Upper lobe of right lung (tissue), 1 donor: ENCODE data around the gene COL6A6. TPM values are rescaled to one million over a fixed set of nuclear protein-coding genes. Genes with fewer than 3 reads are reported as not detected.
"Not testable (repeated sequence)": the region's sequence is repeated elsewhere in the genome, so short reads cannot be mapped to it uniquely, and the experiment has no call there.

Source experiments
- ATAC-seq: fragments of 200-7000 bp; cut with Tn5 transposase; one replicate; pipeline ENCODE4 v1.9.1; 2020; ENCODE audit warnings: mild to moderate bottlenecking, moderate library complexity
- DNase-seq: peaks from one replicate; pipeline ENCODE4 v3.0.0-alpha.2; 2020
- H3K27ac ChIP-seq: fragments of 200-600 bp; one replicate; pipeline ENCODE4 v1.8.0; 2022
- H3K27me3 ChIP-seq: fragments of 200-600 bp; one replicate; pipeline ENCODE4 v1.8.0; 2022; ENCODE audit warnings: mild to moderate bottlenecking
- H3K36me3 ChIP-seq: fragments of 200-600 bp; one replicate; pipeline ENCODE4 v1.8.0; 2022
- H3K4me1 ChIP-seq: fragments of 200-600 bp; one replicate; pipeline ENCODE4 v1.8.0; 2022
- H3K4me3 ChIP-seq: fragments of 200-600 bp; one replicate; pipeline ENCODE4 v1.8.0; 2022; ENCODE audit warnings: mild to moderate bottlenecking
- H3K9me3 ChIP-seq: fragments of 200-600 bp; one replicate; pipeline ENCODE4 v1.8.0; 2022
- CTCF ChIP-seq: fragments of 200-600 bp; IDR thresholded peaks from one replicate; pipeline ENCODE4 v1.8.0; 2022; ENCODE audit warnings: antibody characterized with exemption
- intact Hi-C: fragments of 100-400 bp; cut with DNase I; formaldehyde crosslinking; loops from one replicate; pipeline ENCODE4 v1.11.0; 2022
- total RNA-seq: library from RNA; stranded (reverse); fragmentation: NEBNext Ultra II Directional; extraction: Animal tissue kit (Norgen Biotek cat#: 25700); gene quantifications from one replicate; pipeline ENCODE4 v1.2.1, GENCODE V29; 2021
- donor health status: DM: no; HTN: yes; CAD: no; lungs with severe emphysema.

COL6A6 gene
- total RNA-seq, 1 donor from 2014 or later = 34.8 TPM

- no peak for TF ChIP-seq CTCF
- no peak for ATAC-seq
- Histone ChIP-seq H3K36me3 (no peaks in the 10 kb centered on the region), H3K27ac (no peak overlapping the region), H3K4me3 (no peak overlapping the region), H3K9me3 (no peaks in the 10 kb centered on the region), H3K27me3 (no peaks in the 10 kb centered on the region), H3K4me1 (no peaks in the 10 kb centered on the region)
- no peak for DNase-seq
- intact Hi-C loops = no loop called here
Measured at GRCh38 chr3:130537673-130538304, 20.8 kb downstream of the COL6A6 start.

DNA sequence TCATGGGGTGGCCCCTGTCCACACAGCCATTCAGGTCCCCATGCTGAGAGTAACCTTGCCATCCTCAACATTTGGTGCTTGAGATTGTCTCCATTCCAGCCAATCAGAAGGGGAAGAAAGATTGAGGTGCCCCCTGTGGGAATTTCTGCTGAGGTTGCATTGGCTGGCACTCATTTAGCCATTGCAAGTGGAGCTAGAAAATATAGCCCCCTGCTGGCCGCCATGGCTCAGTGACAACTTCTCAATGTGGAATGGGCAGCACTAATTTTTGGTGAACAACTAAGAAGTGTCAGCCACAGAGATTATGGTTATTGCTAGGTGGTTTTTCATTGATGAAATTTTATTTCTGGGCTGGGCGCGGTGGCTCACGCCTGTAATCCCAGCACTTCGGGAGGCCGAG is 22.0 kb downstream of the COL6A6 start:
- ATAC-seq = peak; percentile 67

GRCh38 chr3:130543322-130543721 is 26.3 kb downstream of the COL6A6 start:
- no peak for ATAC-seq
- TF ChIP-seq CTCF = no peak

More for the DNA sequence above, 22.0 kb downstream of the COL6A6 start:
- H3K36me3 ChIP-seq = peaks cover 7% of the 10 kb centered on the region
- H3K4me3 ChIP-seq = no peak overlapping the region
- peak; percentile 67 for DNase-seq
- H3K27ac ChIP-seq = no peak overlapping the region
- intact Hi-C loops = no loop called here
- no peaks in the 10 kb centered on the region for H3K4me1 ChIP-seq
- no peaks in the 10 kb centered on the region for H3K9me3 ChIP-seq
- H3K27me3 ChIP-seq = no peaks in the 10 kb centered on the region
- TF ChIP-seq CTCF = peak; percentile 53

DNA sequence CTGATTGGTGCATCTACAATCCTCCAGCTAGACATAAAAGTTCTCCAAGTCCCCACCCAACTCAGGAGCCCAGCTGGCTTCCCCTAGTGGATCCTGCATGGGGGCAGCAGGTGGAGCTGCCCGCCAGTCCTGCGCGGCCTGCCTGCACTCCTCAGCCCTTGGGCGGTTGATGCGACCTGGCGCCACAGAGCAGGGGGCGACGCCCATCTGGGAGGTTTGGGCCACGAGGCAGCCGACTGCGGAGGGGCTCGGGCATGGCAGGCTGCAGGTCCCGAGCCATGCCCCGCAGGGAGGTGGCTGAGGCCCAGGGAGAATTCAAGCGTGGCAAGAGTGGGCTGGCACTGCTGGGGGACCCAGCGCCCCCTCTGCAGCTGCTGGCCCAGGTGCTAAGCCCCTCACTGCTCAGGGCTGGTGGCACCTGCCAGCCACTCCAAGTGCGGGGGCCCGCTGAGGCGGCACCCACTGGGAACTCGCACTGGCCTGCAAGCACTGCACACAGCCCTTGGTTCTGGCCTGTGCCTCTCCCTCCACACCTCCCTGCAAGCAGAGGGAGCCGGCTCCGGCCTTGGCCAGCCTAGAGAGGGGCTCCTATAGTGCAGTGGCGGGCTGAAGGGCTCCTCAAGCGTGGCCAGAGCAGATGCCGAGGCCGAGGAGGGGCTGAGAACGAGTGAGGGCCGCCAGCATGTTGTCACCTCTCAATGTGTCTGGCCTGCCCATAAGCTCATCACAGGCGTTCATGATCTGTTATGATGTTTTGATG is 30.1 kb downstream of the COL6A6 start:
- H3K36me3 ChIP-seq = peaks cover 7% of the 10 kb centered on the region
- no peaks in the 10 kb centered on the region for H3K9me3 ChIP-seq
- intact Hi-C loops = no loop called here
- no peak overlapping the region for H3K4me3 ChIP-seq
- H3K4me1 ChIP-seq = no peaks in the 10 kb centered on the region
- H3K27me3 ChIP-seq = no peaks in the 10 kb centered on the region
- H3K27ac ChIP-seq = no peak overlapping the region
- DNase-seq (no peak), ATAC-seq (peak; percentile 15)
- TF ChIP-seq CTCF = no peak

More at GRCh38 chr3:130543322-130543721, 26.3 kb downstream of the COL6A6 start:
- no peak for DNase-seq
- intact Hi-C loops = no loop called here
- Histone ChIP-seq H3K36me3 (peaks cover 7% of the 10 kb centered on the region), H3K27ac (no peak overlapping the region), H3K27me3 (no peaks in the 10 kb centered on the region), H3K9me3 (no peaks in the 10 kb centered on the region), H3K4me1 (no peaks in the 10 kb centered on the region), H3K4me3 (no peak overlapping the region)

DNA sequence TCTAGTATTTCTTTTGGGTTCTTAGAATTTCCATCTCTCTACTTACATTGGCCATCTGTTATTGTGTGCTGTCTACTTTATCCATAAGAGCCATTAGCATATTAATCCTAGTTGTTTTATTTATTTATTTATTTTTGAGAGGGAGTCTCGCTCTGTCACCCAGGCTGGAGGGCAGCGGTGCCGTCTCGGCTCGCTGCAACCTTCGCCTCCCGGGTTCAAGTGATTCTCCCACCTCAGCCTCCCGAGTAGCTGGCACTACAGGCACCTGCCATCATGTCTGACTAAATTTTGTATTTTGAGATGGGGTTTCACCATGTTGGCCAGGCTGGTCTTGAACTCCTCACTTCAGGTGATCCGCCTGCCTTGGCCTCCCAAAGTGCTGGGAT is 30.7 kb downstream of the COL6A6 start:
- ATAC-seq, H3K9me3 ChIP-seq, H3K36me3 ChIP-seq, H3K27me3 ChIP-seq, H3K4me3 ChIP-seq, intact Hi-C loops, DNase-seq, H3K27ac ChIP-seq, H3K4me1 ChIP-seq: not testable (repeated sequence)

DNA sequence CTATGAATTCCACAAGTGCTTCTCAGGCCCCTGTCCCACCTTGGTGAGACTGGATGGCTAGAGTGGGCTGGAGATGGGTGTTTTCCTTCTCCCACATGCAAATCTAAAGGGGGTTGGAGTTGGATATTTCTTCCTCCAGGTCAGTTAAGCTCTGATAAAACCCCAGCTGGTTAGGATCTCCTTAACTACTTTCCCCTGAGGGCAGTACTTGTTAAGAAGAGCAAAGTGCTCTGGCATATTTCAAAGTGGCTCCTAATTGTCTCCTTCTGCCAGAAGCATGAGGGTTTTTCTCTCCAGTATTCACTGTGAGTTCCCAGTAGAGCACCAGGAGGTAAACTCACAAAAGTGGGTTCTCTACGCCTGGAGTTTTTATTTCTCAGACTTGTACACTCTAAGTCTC is 31.4 kb downstream of the COL6A6 start:
- intact Hi-C loops = no loop called here
- Histone ChIP-seq H3K9me3 (no peaks in the 10 kb centered on the region), H3K4me3 (no peak overlapping the region), H3K27me3 (no peaks in the 10 kb centered on the region), H3K4me1 (no peaks in the 10 kb centered on the region), H3K27ac (no peak overlapping the region), H3K36me3 (peaks cover 6% of the 10 kb centered on the region)
- DNase-seq (no peak), ATAC-seq (no peak)
- no peak for TF ChIP-seq CTCF
